Activated naive CD8-positive, alpha-beta T cell treated with anti-CD3 and anti-CD28 coated beads for 36 hours (primary cell): ENCODE results near the gene SLC7A1. TPM values are rescaled to one million over a fixed set of nuclear protein-coding genes. Genes with fewer than 3 reads are reported as not detected.

Experiments used
- DNase-seq: peaks from one replicate; pipeline ENCODE4 v3.0.0; 2021
- H3K27ac Mint-ChIP-seq: one replicate; pipeline ENCODE4 v1.8.0; 2022; ENCODE audit warnings: mild to moderate bottlenecking, moderate library complexity, mixed read lengths
- H3K27me3 Mint-ChIP-seq: one replicate; pipeline ENCODE4 v1.8.0; 2022; ENCODE audit warnings: mild to moderate bottlenecking, mixed read lengths
- H3K36me3 Mint-ChIP-seq: one replicate; pipeline ENCODE4 v1.8.0; 2021; ENCODE audit warnings: mild to moderate bottlenecking, mixed read lengths
- H3K4me1 Mint-ChIP-seq: one replicate; pipeline ENCODE4 v1.8.0; 2021; ENCODE audit warnings: mixed read lengths
- H3K4me3 Mint-ChIP-seq: one replicate; pipeline ENCODE4 v1.8.0; 2022; ENCODE audit warnings: mild to moderate bottlenecking, moderate library complexity, mixed read lengths
- H3K9me3 Mint-ChIP-seq: one replicate; pipeline ENCODE4 v1.8.0; 2022; ENCODE audit warnings: mixed read lengths
- total RNA-seq, 2 experiments: library from RNA; stranded (reverse); gene quantifications; one replicate each; pipeline ENCODE4 v1.2.3, GENCODE V29; 2021

Gene SLC7A1
- total RNA-seq, 2 experiments from 2014 or later: 152 to 155 TPM

- peaks cover 42% of the 10 kb centered on the region for H3K36me3 Mint-ChIP-seq
- peak overlapping the region; percentile 91 for H3K4me3 Mint-ChIP-seq
- H3K4me1 Mint-ChIP-seq: peaks cover 43% of the 10 kb centered on the region
Observed at GRCh38 chr13:29594303-29594709, 1.2 kb downstream of the SLC7A1 start.

DNA sequence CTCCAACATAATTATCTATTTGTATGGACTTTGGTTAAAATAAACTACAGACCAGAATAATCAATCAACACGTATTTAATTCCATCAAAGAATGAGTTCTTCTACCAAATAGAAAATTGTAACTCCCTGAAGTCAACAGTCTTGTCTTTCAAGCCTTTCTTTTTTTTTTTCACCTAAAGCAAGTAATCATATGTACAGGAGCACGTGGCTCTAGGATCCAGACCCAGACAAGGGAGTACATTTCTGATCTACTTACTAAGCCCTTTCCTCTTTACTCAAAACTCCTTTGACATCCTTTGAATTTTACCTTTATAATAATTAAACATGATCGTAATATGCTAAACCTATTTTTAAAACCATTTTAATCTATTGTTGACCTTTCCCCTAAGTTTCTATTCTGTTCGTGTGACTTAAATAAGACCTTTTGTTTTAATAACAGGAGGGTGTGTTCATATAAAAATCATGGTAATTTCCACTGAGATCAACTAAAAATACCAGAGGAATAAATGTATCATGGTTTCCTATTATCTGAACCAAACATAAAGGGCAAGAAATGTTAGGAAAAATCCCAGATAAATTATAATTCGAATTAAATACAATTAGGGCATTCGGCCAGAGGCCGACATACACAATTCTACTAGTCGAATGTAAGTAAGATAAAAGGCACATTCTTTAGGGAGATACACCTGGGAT, 1.7 kb downstream of the SLC7A1 start:
- Mint-ChIP-seq H3K36me3 (peaks cover 42% of the 10 kb centered on the region), H3K4me3 (peak overlapping the region; percentile 91), H3K27me3 (no peaks in the 10 kb centered on the region), H3K4me1 (peaks cover 45% of the 10 kb centered on the region), H3K27ac (peak overlapping the region; percentile 96), H3K9me3 (no peaks in the 10 kb centered on the region)
- DNase-seq: no peak

More at GRCh38 chr13:29594303-29594709, 1.2 kb downstream of the SLC7A1 start:
- DNase-seq: peak; percentile 43
- Mint-ChIP-seq H3K27ac (peak overlapping the region; percentile 96), H3K27me3 (no peaks in the 10 kb centered on the region), H3K9me3 (no peaks in the 10 kb centered on the region)

DNA sequence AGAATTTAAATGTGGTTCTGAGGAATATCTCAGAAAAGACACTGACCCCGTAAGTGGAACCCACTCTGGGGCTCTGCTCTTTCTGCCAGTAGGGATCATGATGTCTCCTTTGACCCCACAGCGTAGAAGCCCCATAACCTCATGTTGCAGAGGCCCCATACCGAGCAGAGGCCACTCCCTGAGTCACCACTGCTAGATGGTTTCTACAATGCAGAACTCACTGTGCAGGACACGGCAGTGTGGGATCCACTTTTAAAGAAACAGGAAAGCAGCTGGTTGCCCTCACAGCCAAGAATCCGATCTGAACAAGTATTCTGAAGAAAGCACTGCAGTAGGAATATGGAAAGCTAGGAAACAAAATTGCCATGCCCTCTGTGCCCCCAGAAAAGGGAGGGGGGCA, 4.2 kb downstream of the SLC7A1 start:
- Mint-ChIP-seq H3K4me1 (peaks cover 60% of the 10 kb centered on the region), H3K9me3 (no peaks in the 10 kb centered on the region), H3K27ac (peak overlapping the region; percentile 51), H3K4me3 (peak overlapping the region; percentile 1), H3K36me3 (peaks cover 60% of the 10 kb centered on the region), H3K27me3 (no peaks in the 10 kb centered on the region)
- DNase-seq: no peak

DNA sequence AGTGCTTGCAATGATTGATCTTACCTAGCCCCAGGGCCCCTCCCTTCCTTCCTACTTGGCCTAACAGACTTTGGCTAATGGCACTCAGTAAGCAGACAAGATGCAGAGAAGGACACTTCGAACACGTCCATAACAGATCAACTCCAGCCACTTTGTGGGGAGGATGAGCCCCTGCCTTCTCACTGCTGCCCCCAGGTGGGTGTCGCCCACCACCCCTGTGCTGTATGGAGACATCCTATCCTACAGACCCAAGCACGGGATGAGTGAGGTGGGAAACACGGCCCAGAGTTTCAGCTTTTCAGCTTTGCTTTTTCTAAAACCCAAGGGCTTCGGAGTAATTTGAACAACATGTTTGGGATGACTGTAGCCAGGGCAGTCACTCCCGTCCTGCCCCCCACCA, 5.5 kb downstream of the SLC7A1 start:
- H3K36me3 Mint-ChIP-seq: peaks cover 62% of the 10 kb centered on the region

GRCh38 chr13:29589234-29589633, 6.3 kb downstream of the SLC7A1 start:
- Mint-ChIP-seq H3K27me3 (no peaks in the 10 kb centered on the region), H3K9me3 (no peaks in the 10 kb centered on the region), H3K4me3 (no peak overlapping the region), H3K27ac (no peak overlapping the region), H3K4me1 (peaks cover 70% of the 10 kb centered on the region), H3K36me3 (peaks cover 59% of the 10 kb centered on the region)
- no peak for DNase-seq

More for the DNA sequence above, 5.5 kb downstream of the SLC7A1 start:
- no peak overlapping the region for H3K4me3 Mint-ChIP-seq
- DNase-seq: no peak
- no peak overlapping the region for H3K27ac Mint-ChIP-seq
- peaks cover 65% of the 10 kb centered on the region for H3K4me1 Mint-ChIP-seq
- H3K27me3 Mint-ChIP-seq: no peaks in the 10 kb centered on the region
- no peaks in the 10 kb centered on the region for H3K9me3 Mint-ChIP-seq

GRCh38 chr13:29587645-29588044, 7.8 kb downstream of the SLC7A1 start:
- H3K27ac Mint-ChIP-seq: no peak overlapping the region
- peaks cover 68% of the 10 kb centered on the region for H3K4me1 Mint-ChIP-seq
- no peak overlapping the region for H3K4me3 Mint-ChIP-seq
- H3K9me3 Mint-ChIP-seq: no peaks in the 10 kb centered on the region
- no peak for DNase-seq
- H3K27me3 Mint-ChIP-seq: no peaks in the 10 kb centered on the region
- peaks cover 52% of the 10 kb centered on the region for H3K36me3 Mint-ChIP-seq

DNA sequence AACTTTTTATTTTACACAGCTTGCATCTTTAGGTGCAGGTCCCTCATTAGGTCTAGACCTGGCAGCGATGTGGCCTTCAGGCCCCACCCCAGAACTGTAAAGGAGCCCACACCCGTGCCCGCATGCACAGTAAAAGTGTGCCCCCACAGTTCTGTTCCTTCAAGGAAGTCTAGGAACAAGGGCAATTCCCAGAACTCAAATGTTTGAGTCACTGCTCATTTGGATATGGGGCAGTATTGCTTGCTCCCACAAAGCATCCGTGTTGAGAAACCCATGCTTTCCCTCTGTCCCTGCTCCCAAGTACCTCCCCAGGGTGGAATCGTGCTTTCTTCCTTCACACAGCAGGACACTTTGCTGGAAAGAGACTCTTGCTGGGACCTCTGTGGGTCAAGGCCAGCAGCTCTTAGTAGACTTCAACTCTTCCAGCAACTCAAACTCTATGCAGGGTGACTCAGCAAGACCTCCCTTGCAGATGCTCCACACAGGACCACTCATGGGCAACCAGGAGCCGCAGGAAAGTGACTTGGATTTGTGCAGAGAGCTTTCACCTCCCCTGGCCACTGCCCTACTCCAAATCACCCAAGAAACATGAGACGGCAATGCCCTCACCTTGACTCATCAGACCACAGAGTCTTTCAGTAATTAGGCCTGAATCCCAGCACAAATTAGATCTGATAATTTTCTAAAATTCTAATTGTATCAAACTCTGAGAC, 12.3 kb downstream of the SLC7A1 start:
- Mint-ChIP-seq H3K27me3 (no peaks in the 10 kb centered on the region), H3K9me3 (no peaks in the 10 kb centered on the region), H3K36me3 (peaks cover 33% of the 10 kb centered on the region), H3K4me3 (no peak overlapping the region), H3K27ac (no peak overlapping the region), H3K4me1 (peaks cover 54% of the 10 kb centered on the region)
- no peak for DNase-seq

- Mint-ChIP-seq H3K4me3 (no peak overlapping the region), H3K36me3 (peaks cover 31% of the 10 kb centered on the region), H3K27ac (no peak overlapping the region), H3K27me3 (no peaks in the 10 kb centered on the region), H3K9me3 (no peaks in the 10 kb centered on the region), H3K4me1 (peaks cover 48% of the 10 kb centered on the region)
- no peak for DNase-seq
Observed at GRCh38 chr13:29582171-29582570, 13.3 kb downstream of the SLC7A1 start.

- no peaks in the 10 kb centered on the region for H3K9me3 Mint-ChIP-seq
- H3K4me1 Mint-ChIP-seq: peaks cover 43% of the 10 kb centered on the region
- no peak overlapping the region for H3K4me3 Mint-ChIP-seq
- DNase-seq: no peak
- peaks cover 30% of the 10 kb centered on the region for H3K36me3 Mint-ChIP-seq
- no peaks in the 10 kb centered on the region for H3K27me3 Mint-ChIP-seq
- no peak overlapping the region for H3K27ac Mint-ChIP-seq
Observed at GRCh38 chr13:29581666-29582065, 13.8 kb downstream of the SLC7A1 start.

DNA sequence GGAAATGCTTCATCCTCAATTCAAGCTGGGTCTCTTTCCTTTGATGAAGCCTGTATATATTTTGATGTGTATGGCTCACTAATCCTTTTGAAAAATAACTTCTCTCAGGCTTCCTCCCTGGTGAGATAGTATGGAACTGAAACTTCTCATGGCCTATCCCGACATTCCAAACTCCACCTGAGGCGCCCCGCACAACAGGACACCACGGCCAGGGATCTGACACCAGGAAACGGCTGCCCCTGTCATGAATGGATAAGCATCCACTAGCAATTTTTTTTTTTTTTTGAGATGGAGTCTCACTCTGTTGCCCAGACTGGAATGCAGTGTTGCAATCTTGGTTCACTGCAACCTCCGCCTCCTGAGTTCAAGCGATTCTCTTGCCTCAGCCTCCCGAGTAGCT, 16.4 kb downstream of the SLC7A1 start:
- DNase-seq: no peak
- Mint-ChIP-seq H3K9me3 (no peaks in the 10 kb centered on the region), H3K27me3 (no peaks in the 10 kb centered on the region), H3K4me1 (peaks cover 32% of the 10 kb centered on the region), H3K36me3 (peaks cover 40% of the 10 kb centered on the region), H3K4me3 (no peak overlapping the region), H3K27ac (no peak overlapping the region)

GRCh38 chr13:29578300-29579085, 17.0 kb downstream of the SLC7A1 start:
- DNase-seq: no peak
- Mint-ChIP-seq H3K27ac (no peak overlapping the region), H3K4me3 (no peak overlapping the region), H3K27me3 (no peaks in the 10 kb centered on the region), H3K36me3 (peaks cover 38% of the 10 kb centered on the region), H3K4me1 (peaks cover 30% of the 10 kb centered on the region), H3K9me3 (no peaks in the 10 kb centered on the region)

GRCh38 chr13:29577136-29578051, 18.1 kb downstream of the SLC7A1 start:
- peaks cover 25% of the 10 kb centered on the region for H3K4me1 Mint-ChIP-seq
- no peaks in the 10 kb centered on the region for H3K27me3 Mint-ChIP-seq
- H3K9me3 Mint-ChIP-seq: no peaks in the 10 kb centered on the region
- no peak for DNase-seq
- no peak overlapping the region for H3K4me3 Mint-ChIP-seq
- peaks cover 40% of the 10 kb centered on the region for H3K36me3 Mint-ChIP-seq
- H3K27ac Mint-ChIP-seq: no peak overlapping the region

- Mint-ChIP-seq H3K27ac (no peak overlapping the region), H3K27me3 (no peaks in the 10 kb centered on the region), H3K36me3 (peaks cover 45% of the 10 kb centered on the region), H3K9me3 (no peaks in the 10 kb centered on the region), H3K4me3 (no peak overlapping the region), H3K4me1 (peaks cover 26% of the 10 kb centered on the region)
- no peak for DNase-seq
Observed at GRCh38 chr13:29576581-29576980, 18.9 kb downstream of the SLC7A1 start.

DNA sequence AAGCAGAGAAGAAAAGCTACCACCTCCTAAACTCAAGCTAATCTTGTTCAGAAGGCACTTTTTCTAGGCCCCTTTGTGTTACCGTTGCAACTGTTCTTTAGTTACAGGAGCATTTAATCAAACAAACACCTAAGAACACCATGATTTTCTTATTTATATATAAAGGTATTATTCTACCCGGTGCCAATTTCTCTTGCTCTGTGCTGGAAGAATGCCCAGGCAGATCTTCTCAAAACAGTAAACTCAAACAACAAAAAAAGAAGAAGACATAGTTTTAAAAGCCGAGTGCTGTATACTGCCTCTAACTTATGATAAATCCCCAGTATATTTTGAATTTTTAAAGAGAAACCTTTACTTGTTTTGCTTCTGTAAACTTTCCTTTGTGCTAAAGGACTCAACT, 20.4 kb downstream of the SLC7A1 start:
- H3K4me1 Mint-ChIP-seq: peaks cover 32% of the 10 kb centered on the region

More for the DNA sequence above, 20.4 kb downstream of the SLC7A1 start:
- Mint-ChIP-seq H3K27ac (no peak overlapping the region), H3K4me3 (no peak overlapping the region), H3K27me3 (no peaks in the 10 kb centered on the region), H3K36me3 (peaks cover 46% of the 10 kb centered on the region), H3K9me3 (no peaks in the 10 kb centered on the region)
- DNase-seq: no peak
